ENCODE results near the gene TSPAN8. TPM values are rescaled to one million over a fixed set of nuclear protein-coding genes. Genes with fewer than 3 reads are reported as not detected.
"Not testable (repeated sequence)": the region's sequence is repeated elsewhere in the genome, so short reads cannot be mapped to it uniquely, and the experiment has no call there.

The TSPAN8 gene
- total RNA-seq, 1 donor: 0.43 TPM

- DNase-seq (ENCODE audit: low read depth): no peak
- TF ChIP-seq CTCF (IDR thresholded peaks at IDR 0.05; ENCODE audit: insufficient read depth, low read depth, low read length): no peak
- no peak overlapping the region for H3K4me3 ChIP-seq (ENCODE audit: low read depth, low read length)
These were observed 8.5 kb upstream of the TSPAN8 start for GRCh38 chr12:71166280-71166679.

- DNase-seq (ENCODE audit: low read depth); H3K4me3 ChIP-seq (ENCODE audit: low read depth, low read length): not testable (repeated sequence)
These were observed 8.0 kb upstream of the TSPAN8 start for GRCh38 chr12:71165780-71166179.

- TF ChIP-seq CTCF (IDR thresholded peaks at IDR 0.05; ENCODE audit: insufficient read depth, low read depth, low read length): no peak
- no peak for DNase-seq (ENCODE audit: low read depth)
- no peak overlapping the region for H3K4me3 ChIP-seq (ENCODE audit: low read depth, low read length)
These were observed 6.9 kb upstream of the TSPAN8 start for GRCh38 chr12:71164568-71165197.

- no peak overlapping the region for H3K4me3 ChIP-seq (ENCODE audit: low read depth, low read length)
- DNase-seq (ENCODE audit: low read depth): no peak
- no peak for TF ChIP-seq CTCF (IDR thresholded peaks at IDR 0.05; ENCODE audit: insufficient read depth, low read depth, low read length)
These were observed 6.4 kb upstream of the TSPAN8 start for GRCh38 chr12:71164166-71164565.

GRCh38 chr12:71162832-71163763, 5.3 kb upstream of the TSPAN8 start:
- H3K4me3 ChIP-seq (ENCODE audit: low read depth, low read length): no peak overlapping the region
- DNase-seq (ENCODE audit: low read depth): no peak
- TF ChIP-seq CTCF (IDR thresholded peaks at IDR 0.05; ENCODE audit: insufficient read depth, low read depth, low read length): no peak

- TF ChIP-seq CTCF (IDR thresholded peaks at IDR 0.05; ENCODE audit: insufficient read depth, low read depth, low read length): no peak
- DNase-seq (ENCODE audit: low read depth): no peak
These were observed 3.8 kb upstream of the TSPAN8 start for GRCh38 chr12:71161591-71161990.

GRCh38 chr12:71160585-71160984, 2.8 kb upstream of the TSPAN8 start:
- H3K4me3 ChIP-seq (ENCODE audit: low read depth, low read length): no peak overlapping the region
- DNase-seq (ENCODE audit: low read depth): no peak
- no peak for TF ChIP-seq CTCF (IDR thresholded peaks at IDR 0.05; ENCODE audit: insufficient read depth, low read depth, low read length)

More at GRCh38 chr12:71161591-71161990, 3.8 kb upstream of the TSPAN8 start:
- H3K4me3 ChIP-seq (ENCODE audit: low read depth, low read length): no peak overlapping the region

Data from fibroblast of villous mesenchyme (primary cell).